Karpas-422 (cell line): Measurements from ENCODE around the gene TREML4. TPM values are rescaled to one million over a fixed set of nuclear protein-coding genes. Genes with fewer than 3 reads are reported as not detected.

Experiments
- DNase-seq: peaks from one replicate; pipeline ENCODE4 v3.0.0-alpha.2; 2015
- H2AFZ ChIP-seq: fragments of 200-600 bp; sonication (generic); 2 replicates; pipeline ENCODE4 v1.6.1; 2014; ENCODE audit warnings: antibody characterized with exemption, low read length, mixed read lengths
- H3K27ac ChIP-seq: fragments of 200-600 bp; sonication (generic); 2 replicates; pipeline ENCODE4 v1.5.1; 2014; ENCODE audit warnings: mild to moderate bottlenecking, low read length, moderate library complexity
- H3K27me3 ChIP-seq: fragments of 200-600 bp; sonication (generic); 2 replicates; pipeline ENCODE4 v1.6.1; 2014; ENCODE audit warnings: low read length, mixed read lengths
- H3K36me3 ChIP-seq: fragments of 200-600 bp; sonication (generic); 2 replicates; pipeline ENCODE4 v1.6.1; 2014; ENCODE audit warnings: low read length, mixed read lengths; ENCODE audit not compliant: insufficient read depth
- H3K4me1 ChIP-seq: fragments of 200-600 bp; sonication (generic); 2 replicates; pipeline ENCODE4 v1.6.1; 2014; ENCODE audit warnings: mild to moderate bottlenecking, low read length, mixed read lengths
- H3K4me2 ChIP-seq: fragments of 200-600 bp; sonication (generic); 2 replicates; pipeline ENCODE4 v1.6.1; 2014; ENCODE audit warnings: low read length, low read depth, mild to moderate bottlenecking; ENCODE audit not compliant: poor library complexity, severe bottlenecking
- H3K4me3 ChIP-seq: fragments of 200-600 bp; sonication (generic); 2 replicates; pipeline ENCODE4 v1.5.1; 2014; ENCODE audit warnings: mild to moderate bottlenecking, antibody characterized with exemption, low read length, mixed read lengths
- H3K79me2 ChIP-seq: fragments of 200-600 bp; sonication (generic); 2 replicates; pipeline ENCODE4 v1.6.1; 2014; ENCODE audit warnings: mild to moderate bottlenecking, low read length, mixed read lengths
- H3K9ac ChIP-seq: fragments of 200-600 bp; sonication (generic); 2 replicates; pipeline ENCODE4 v1.6.0; 2014; ENCODE audit warnings: low read length
- H3K9me2 ChIP-seq: fragments of 200-600 bp; sonication (generic), shearing (Covaris generic); replicated peaks from 2 replicates; pipeline ENCODE4 v1.6.0; 2014; ENCODE audit warnings: mild to moderate bottlenecking, low read length, moderate library complexity; ENCODE audit not compliant: insufficient read depth
- H3K9me3 ChIP-seq: fragments of 300-700, 200-600 bp; sonication (generic); 2 replicates; pipeline ENCODE4 v1.6.1; 2014; ENCODE audit warnings: low read length, mixed read lengths
- H4K20me1 ChIP-seq: fragments of 200-600 bp; sonication (generic); 2 replicates; pipeline ENCODE4 v1.6.1; 2014; ENCODE audit warnings: mild to moderate bottlenecking, antibody characterized with exemption, low read length, low read depth; ENCODE audit not compliant: insufficient read depth
- total RNA-seq: library from RNA; depleted of rRNA; stranded (reverse); fragments of >200 nt; shearing (Covaris generic); gene quantifications from 2 replicates; pipeline ENCODE4 v1.2.3, GENCODE V29; 2014; ENCODE audit warnings: low replicate concordance

Gene TREML4
- total RNA-seq, 1 experiment from 2014 or later = not detected

GRCh38 chr6:41252401-41253169, 24.4 kb downstream of the TREML4 start:
- Histone ChIP-seq H3K9me3 (no peaks in the 10 kb centered on the region), H3K27ac (no peak overlapping the region), H3K79me2 (no peaks in the 10 kb centered on the region), H3K4me3 (no peak overlapping the region), H3K36me3 (no peaks in the 10 kb centered on the region), H2AFZ (no peak overlapping the region), H4K20me1 (no peaks in the 10 kb centered on the region), H3K27me3 (no peaks in the 10 kb centered on the region), H3K4me2 (no peak overlapping the region), H3K4me1 (no peaks in the 10 kb centered on the region), H3K9ac (no peak overlapping the region), H3K9me2 (no peaks in the 10 kb centered on the region)
- no peak for DNase-seq

DNA sequence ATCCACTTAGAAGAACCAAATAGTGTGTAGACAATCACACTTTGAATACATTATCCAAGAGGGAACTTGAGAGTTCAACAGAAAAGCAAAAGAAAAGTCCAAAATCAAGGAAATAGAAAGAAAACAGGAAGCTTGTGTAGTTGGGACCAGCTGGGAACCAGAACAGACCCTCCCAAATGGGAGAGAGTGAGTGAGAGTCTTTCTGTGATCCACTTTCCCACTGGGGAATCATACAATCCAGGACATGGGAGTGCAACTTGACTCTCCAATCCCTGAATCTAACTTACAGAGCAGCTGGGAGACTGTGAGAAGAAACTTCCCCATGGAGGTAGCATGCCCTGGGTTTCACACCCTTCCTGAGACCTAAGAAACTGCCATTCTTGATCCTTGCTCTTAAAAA, 27.0 kb downstream of the TREML4 start:
- H3K9ac ChIP-seq = no peak overlapping the region
- H3K79me2 ChIP-seq = no peaks in the 10 kb centered on the region
- no peak overlapping the region for H2AFZ ChIP-seq
- H3K4me2 ChIP-seq = no peak overlapping the region
- no peaks in the 10 kb centered on the region for H3K36me3 ChIP-seq
- H4K20me1 ChIP-seq = no peaks in the 10 kb centered on the region
- H3K27ac ChIP-seq = no peak overlapping the region
- no peak for DNase-seq
- no peaks in the 10 kb centered on the region for H3K9me2 ChIP-seq
- H3K4me1 ChIP-seq = no peaks in the 10 kb centered on the region
- H3K27me3 ChIP-seq = no peaks in the 10 kb centered on the region
- H3K4me3 ChIP-seq = no peak overlapping the region
- H3K9me3 ChIP-seq = no peaks in the 10 kb centered on the region

- H3K9me3 ChIP-seq = peaks cover 2% of the 10 kb centered on the region
- no peaks in the 10 kb centered on the region for H3K36me3 ChIP-seq
- no peaks in the 10 kb centered on the region for H3K4me1 ChIP-seq
- H3K4me2 ChIP-seq = no peak overlapping the region
- no peak overlapping the region for H2AFZ ChIP-seq
- no peak for DNase-seq
- no peak overlapping the region for H3K4me3 ChIP-seq
- H3K79me2 ChIP-seq = no peaks in the 10 kb centered on the region
- no peak overlapping the region for H3K9ac ChIP-seq
- H4K20me1 ChIP-seq = no peaks in the 10 kb centered on the region
- H3K9me2 ChIP-seq = no peaks in the 10 kb centered on the region
- no peak overlapping the region for H3K27ac ChIP-seq
- no peaks in the 10 kb centered on the region for H3K27me3 ChIP-seq
These were observed 27.6 kb downstream of the TREML4 start for GRCh38 chr6:41255638-41256246.

- Histone ChIP-seq H3K27ac (no peak overlapping the region), H3K4me2 (no peak overlapping the region)
These were observed 28.2 kb downstream of the TREML4 start for GRCh38 chr6:41256383-41256782.

GRCh38 chr6:41257369-41258195, 29.4 kb downstream of the TREML4 start:
- Histone ChIP-seq H3K4me2 (no peak overlapping the region), H3K27me3 (no peaks in the 10 kb centered on the region), H3K9ac (no peak overlapping the region), H3K9me3 (peaks cover 18% of the 10 kb centered on the region), H2AFZ (no peak overlapping the region), H4K20me1 (no peaks in the 10 kb centered on the region), H3K27ac (no peak overlapping the region), H3K36me3 (peaks cover 5% of the 10 kb centered on the region; the same call in 1 of the 2 replicates), H3K79me2 (no peaks in the 10 kb centered on the region), H3K4me1 (no peaks in the 10 kb centered on the region), H3K9me2 (no peaks in the 10 kb centered on the region), H3K4me3 (no peak overlapping the region)
- no peak for DNase-seq

More at GRCh38 chr6:41256383-41256782, 28.2 kb downstream of the TREML4 start:
- Histone ChIP-seq H2AFZ (no peak overlapping the region), H3K9me3 (peaks cover 6% of the 10 kb centered on the region), H3K4me1 (no peaks in the 10 kb centered on the region), H4K20me1 (no peaks in the 10 kb centered on the region), H3K9ac (no peak overlapping the region), H3K79me2 (no peaks in the 10 kb centered on the region), H3K27me3 (no peaks in the 10 kb centered on the region), H3K36me3 (peaks cover 4% of the 10 kb centered on the region; the same call in 1 of the 2 replicates), H3K4me3 (no peak overlapping the region), H3K9me2 (no peaks in the 10 kb centered on the region)
- DNase-seq = no peak

DNA sequence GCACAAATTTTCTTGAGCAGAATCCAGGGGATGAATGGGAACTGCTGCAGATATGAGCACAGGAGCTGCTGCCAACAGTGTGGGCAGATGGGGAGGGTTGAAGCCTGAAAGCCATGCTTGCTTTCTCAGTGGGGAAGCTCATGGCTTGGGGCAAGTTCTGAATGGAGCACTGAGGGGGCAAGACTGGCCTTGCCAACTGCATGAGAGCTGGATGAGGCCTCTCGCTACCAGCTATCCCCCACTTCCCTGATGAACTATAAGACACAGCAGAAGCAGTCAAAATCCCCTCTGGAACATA, 30.0 kb downstream of the TREML4 start:
- no peaks in the 10 kb centered on the region for H3K9me2 ChIP-seq
- peaks cover 19% of the 10 kb centered on the region for H3K9me3 ChIP-seq
- H2AFZ ChIP-seq = no peak overlapping the region
- no peak overlapping the region for H3K9ac ChIP-seq
- H3K27ac ChIP-seq = no peak overlapping the region
- H4K20me1 ChIP-seq = no peaks in the 10 kb centered on the region
- no peak for DNase-seq
- H3K4me1 ChIP-seq = no peaks in the 10 kb centered on the region
- no peak overlapping the region for H3K4me2 ChIP-seq
- no peaks in the 10 kb centered on the region for H3K79me2 ChIP-seq
- peaks cover under 1% of the 10 kb centered on the region; the same call in 1 of the 2 replicates for H3K27me3 ChIP-seq
- H3K4me3 ChIP-seq = no peak overlapping the region
- peaks cover 5% of the 10 kb centered on the region; the same call in 1 of the 2 replicates for H3K36me3 ChIP-seq

- Histone ChIP-seq H3K9ac (no peak overlapping the region), H3K27me3 (peaks cover 6% of the 10 kb centered on the region; the same call in 1 of the 2 replicates), H3K79me2 (no peaks in the 10 kb centered on the region), H4K20me1 (no peaks in the 10 kb centered on the region), H3K9me2 (no peaks in the 10 kb centered on the region), H3K36me3 (peaks cover 5% of the 10 kb centered on the region; the same call in 1 of the 2 replicates), H2AFZ (no peak overlapping the region), H3K4me1 (no peaks in the 10 kb centered on the region), H3K4me3 (no peak overlapping the region), H3K4me2 (no peak overlapping the region), H3K27ac (no peak overlapping the region), H3K9me3 (peaks cover 26% of the 10 kb centered on the region)
- DNase-seq = no peak
These were observed 34.3 kb downstream of the TREML4 start for GRCh38 chr6:41262401-41262800.

DNA sequence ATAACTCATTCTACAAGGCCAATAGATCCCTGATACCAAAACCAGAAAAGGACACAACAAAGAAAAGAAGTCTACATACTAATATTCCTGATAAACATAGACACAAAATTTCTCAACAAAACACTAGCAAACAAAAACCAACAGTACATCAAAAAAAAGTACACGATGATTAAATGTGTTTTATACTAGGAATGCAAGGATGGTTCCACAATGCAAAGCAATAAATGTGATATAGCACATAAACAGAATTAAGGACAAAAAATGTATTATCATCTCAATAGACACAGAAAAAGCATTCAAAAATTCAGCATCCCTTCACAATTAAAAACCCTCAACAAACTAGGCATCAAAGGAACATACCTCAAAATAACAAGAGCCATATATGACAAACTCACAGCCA, 35.1 kb downstream of the TREML4 start:
- Histone ChIP-seq H3K4me2 (no peak overlapping the region), H3K9ac (no peak overlapping the region), H3K79me2 (no peaks in the 10 kb centered on the region), H3K4me3 (no peak overlapping the region), H3K27ac (no peak overlapping the region), H3K9me3 (peaks cover 26% of the 10 kb centered on the region), H3K27me3 (peaks cover 6% of the 10 kb centered on the region; the same call in 1 of the 2 replicates), H4K20me1 (no peaks in the 10 kb centered on the region), H3K36me3 (peaks cover 5% of the 10 kb centered on the region; the same call in 1 of the 2 replicates), H3K4me1 (no peaks in the 10 kb centered on the region), H2AFZ (no peak overlapping the region), H3K9me2 (no peaks in the 10 kb centered on the region)
- no peak for DNase-seq
